ENCODE data around the gene SDR39U1.

Gene SDR39U1

DNA sequence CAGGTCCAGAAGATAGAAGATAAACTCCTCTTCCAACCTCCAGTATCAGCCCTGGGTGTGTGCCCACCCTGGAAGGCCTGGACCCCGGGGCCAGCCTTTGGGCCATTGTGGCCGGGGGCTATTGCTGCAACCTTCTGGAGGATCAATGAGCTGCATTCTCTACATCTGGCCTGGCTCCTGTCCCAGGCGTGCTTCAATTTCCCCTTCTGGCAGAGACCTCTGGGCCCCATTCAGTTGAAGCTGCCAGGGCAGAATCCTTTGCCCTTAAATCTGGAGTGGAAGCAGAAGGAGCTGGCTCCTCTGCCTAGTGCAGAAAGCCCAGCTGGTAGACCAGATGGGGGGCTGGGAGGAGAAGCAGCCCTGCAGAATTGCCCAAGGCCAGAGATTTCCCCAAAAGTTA, 33.8 kb downstream of the SDR39U1 start:
- no peak for DNase-seq

DNA sequence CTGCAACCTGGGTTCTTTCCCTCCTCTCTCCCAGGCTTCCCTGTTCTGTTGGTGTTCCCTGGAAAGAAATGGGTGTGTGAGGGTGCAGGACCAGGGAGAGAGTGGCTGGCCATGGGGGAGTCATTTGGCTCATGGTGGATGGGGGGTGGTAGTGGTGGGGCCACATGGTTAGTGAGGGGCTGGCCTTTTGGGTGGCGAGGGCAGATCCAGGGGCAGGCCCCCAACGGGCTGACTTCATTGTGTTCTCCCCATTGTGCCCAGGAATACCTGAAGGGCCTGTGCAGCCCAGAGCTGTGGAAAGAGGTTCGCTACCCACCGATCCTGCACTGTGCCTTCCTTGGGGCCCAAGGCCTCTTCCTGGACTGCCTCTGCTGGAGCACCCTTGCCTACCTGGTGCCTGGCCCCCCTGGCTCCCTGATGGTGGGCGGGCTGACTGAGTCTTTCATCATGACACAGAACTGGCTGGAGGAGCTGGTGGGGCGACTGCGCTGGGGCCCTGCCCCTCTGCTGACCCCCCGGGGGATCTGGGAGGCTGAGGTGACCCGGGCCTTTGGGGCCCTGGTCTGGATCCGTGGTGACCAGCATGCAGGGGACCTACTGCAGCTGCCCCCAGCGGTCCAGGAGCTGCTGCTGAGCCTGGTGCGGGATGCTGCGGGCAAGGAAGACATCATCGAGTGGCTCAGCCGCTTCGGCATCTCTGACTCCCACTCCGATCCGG, 34.8 kb downstream of the SDR39U1 start:
- no peak for DNase-seq

DNA sequence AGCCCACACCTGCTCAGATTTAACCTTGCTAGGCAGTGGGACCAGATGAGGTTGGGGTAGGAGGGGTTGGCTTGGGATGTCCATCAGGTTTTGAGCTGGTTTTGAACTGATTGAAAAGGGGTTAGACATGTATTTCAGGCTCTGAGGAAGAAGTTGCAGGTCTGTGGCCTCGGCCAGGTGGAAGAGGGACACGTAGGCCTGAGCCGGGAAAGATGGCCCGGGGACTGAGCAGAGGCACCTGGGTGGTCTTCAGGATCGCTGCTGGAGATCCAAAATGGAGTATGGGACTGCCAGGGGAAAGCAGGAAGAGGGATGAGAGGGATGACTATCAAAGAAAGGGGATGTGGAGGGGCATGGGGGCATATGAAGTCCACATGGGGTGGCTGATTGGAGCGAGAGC, 36.2 kb downstream of the SDR39U1 start:
- no peak for DNase-seq

DNA sequence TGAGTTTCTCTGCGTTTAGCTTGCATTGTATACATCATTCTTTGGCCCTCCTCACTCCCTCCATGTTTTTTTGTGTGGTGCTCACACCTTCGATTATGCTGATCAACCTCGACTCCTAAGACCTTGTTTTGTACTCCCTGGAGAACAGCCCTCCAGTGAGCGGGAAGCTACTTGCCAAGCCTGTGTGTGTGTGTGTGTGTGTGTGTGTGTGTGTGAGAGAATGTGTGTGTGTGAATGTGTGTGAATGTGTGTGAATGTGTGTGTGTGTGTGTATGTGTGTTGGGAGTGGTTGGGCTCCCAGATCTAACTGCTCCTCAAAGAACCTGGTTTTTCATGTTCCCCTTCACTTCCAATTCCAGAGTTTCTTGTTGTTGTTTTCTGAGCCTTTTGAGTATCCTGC, 37.8 kb downstream of the SDR39U1 start:
- DNase-seq, result no peak

DNA sequence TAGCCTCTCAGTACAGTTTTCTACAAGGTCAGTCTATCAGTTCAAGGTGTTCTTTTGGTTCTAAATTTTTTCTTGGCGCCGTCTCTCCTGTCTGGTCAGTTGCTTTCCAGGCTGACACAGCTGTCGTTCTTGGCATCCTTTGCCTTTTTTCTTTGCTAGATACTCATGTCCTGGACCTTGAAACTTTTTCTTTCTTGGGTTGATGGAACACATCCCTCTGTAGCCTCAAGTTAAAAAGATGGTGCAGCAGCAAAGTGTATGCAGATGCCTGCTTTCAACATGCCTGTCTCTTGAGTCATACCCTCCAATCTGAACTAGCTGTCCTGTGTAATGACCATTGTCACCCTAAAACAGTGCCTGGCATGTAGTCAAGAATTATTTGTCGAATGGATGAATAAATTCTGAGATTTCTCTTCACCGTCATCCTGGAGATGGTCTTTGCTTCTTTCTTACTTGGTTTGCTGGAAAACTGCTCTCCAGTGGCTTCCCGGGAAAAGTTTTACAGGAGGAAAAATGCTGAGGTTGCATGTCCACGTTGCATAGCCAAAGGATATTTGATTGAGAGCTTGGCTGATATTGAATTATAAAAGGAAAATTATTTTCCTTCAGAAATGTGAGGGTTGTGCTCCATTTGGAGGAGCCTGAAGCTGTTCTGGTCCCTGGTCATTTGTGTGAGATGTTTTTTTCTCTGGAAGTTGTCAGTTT, 39.1 kb downstream of the SDR39U1 start:
- no peak for DNase-seq

DNA sequence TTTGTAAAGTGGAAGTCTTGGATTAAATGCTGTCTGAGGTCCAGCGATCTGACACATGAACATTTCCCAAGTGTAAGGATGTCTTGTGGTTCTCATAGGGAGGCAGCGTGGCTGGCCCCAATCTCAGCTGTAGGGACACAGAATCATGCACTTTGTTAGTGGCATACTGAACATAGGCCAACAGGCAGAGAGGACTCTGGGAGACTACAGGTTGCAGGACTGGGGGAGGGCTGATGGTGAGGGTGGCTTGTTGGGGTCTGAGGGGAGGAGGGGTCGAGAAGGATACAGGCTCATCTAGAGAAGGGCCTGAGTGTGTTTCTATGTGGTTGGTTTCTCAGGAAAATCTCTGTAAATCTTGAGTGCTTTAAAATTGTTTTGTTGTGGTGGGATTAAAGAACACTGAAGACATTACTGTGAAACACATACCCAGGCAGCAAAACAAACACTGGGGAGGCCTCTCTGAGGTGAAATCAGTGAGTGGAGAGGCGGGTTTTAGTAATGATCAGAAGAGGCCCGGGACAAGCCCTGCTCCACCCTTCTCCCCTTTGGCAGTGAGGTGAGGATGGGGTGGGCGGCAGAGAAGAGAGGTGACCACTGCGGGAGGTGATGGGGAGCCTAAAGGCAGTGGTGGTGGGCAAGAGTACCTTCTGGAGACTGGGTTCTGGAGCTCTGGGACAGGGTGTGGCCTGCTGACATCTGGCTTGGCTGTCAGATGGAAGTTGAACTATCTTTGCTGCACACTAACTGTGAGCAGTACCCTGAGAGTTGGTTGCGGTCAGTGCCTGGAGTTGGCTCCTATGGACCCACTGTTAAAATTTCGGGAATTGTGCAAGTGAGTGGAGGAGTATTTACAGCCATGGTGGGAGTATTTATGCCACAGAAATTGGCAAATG, 40.5 kb downstream of the SDR39U1 start:
- no peak for DNase-seq

DNA sequence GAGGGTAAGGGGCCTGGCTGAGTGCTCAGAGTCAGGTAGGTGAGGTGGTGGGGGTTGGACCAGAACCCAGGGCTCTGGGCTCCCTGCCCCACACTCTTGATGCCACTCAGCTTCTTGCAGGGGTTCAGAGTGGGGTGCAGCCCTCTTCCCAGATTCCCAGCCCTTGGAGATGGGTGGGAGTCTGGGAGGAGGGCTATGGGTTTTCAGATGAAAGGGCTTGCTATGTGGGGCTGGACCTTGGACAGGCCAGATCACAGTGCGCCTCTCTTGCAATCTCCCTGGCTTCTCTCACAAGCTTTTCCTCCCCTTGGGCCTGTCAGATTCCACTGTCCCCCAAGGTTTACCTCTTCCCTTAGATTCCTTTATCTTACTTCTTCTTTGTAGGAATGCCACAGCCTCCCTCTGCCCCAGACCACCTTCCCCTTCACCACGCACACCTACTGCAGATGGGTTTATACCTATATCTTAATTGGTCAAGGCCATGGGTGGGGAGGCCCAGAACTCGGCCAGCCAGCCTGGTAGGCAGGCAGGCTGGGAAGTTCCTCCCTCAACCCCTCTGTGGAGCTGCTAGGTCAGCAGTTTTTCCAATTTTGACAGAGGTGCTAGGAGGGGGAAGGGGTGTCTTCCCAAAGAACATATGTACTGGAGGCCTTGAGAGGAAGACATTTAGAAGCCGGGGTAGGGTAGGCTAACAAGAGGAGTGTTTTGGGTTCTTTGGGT, 42.4 kb downstream of the SDR39U1 start:
- no peak for DNase-seq

DNA sequence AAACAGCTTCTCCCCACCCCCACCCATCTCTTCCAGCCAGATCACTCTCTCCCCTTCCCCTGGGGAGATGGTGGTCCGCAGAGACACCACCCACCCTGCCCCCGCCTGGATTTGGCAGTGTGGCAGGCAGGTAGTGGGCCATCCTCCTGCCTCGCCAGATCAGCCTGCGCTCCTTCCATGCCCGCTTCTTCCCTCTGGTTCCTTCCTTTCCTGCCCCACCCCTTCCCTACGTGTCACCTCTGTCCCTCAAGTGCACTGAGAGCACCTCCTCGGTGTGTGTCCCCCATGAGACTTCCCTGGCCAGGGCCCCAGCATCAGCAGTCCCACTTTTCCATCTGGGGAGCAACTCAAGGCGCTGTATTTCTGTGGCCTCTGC, 43.1 kb downstream of the SDR39U1 start:
- DNase-seq, result no peak

DNA sequence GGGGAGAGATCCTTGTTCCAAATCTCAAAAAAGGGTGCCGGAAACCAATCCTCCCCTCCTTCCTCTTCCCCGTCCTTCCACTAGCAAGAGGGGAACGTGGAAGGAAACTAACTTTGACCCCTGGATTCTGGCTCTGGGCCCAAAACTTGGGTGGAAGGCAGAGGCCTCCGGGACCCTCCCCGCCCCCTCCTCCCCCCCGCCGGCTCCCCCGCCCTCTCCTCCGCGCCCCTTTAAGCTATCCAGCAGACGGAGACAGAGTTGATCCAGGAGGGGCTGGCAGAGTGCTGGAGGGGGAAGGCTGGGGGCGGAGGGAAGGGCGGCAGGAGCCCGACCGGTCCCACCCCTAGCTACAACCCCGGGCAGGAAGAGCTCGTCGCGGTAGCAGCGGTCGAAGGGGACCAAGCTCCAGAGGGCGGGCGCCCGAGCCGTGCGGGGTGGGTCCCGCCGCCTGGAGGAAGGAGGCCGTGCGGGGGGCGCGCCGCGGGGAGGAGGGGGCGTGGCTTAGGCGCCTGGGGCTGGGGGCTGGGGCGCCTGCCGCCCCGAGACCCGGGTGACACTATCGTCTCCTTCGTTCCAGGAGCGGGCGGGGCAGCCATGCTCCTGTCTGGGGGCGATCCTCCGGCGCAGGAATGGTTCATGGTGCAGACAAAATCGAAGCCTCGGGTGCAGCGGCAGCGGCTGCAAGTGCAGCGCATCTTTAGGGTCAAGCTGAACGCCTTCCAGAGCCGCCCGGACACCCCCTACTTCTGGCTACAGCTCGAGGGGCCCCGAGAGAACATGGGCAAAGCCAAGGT, 43.7 kb downstream of the SDR39U1 start, which contains the start of gene NYNRIN:
Gene NYNRIN (plus strand): TSS at position 351 of the 794 bp plus-strand sequence. CDS start 244 bp downstream, at position 595.
- DNase-seq, result peak in 2 of 3 experiments; percentile 64

DNA sequence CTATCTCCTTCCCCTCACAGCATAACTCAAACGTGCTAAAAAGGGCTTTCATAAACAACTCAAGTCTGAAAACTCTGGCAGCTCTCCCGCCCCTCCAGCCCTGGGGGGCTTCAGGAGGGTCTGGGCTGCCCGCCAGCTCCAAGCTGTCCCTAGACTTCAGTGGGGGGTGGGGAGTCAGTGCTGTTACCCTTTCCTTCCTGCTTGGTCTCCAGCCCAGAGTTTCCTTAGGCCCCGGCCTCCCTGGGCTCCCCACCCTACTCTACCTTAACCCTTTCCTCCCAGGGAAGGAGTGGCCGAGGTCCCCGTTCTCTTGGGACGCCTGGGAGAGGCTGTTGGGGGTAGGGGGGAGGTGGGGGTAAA, 44.3 kb downstream of the SDR39U1 start:
- DNase-seq, result no peak

DNA sequence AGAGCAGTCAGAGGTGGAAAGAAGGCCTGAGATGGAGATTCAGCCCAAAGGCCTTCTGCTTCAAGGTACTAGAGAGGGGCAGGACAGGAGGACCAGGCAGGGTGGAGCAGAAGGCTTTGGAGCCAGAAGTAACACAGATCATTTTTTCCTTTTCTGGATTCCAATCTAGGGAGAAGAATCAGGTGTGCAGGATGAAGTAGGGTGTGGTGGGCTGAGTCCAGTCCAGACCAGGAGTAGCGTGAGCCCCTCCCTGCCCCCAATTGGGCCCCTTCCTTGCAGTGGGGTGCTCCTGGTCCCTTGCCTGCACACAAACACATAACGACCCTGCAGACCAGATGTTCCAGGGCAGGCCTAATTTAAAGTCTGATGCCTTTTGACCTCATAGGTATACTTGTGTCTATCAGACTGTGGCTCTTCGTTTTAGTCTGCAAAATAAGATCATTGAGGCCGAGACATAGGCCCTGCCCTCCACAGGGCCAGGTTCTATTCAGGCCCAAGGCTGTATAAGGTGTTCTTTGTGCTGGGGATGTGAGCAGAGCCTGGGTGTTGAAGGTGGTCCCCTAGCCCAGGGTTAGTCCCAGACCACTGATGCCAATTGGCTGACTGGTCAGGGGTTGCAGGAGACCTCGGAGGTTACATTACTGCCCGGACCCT, 44.8 kb downstream of the SDR39U1 start:
- no peak for DNase-seq

DNA sequence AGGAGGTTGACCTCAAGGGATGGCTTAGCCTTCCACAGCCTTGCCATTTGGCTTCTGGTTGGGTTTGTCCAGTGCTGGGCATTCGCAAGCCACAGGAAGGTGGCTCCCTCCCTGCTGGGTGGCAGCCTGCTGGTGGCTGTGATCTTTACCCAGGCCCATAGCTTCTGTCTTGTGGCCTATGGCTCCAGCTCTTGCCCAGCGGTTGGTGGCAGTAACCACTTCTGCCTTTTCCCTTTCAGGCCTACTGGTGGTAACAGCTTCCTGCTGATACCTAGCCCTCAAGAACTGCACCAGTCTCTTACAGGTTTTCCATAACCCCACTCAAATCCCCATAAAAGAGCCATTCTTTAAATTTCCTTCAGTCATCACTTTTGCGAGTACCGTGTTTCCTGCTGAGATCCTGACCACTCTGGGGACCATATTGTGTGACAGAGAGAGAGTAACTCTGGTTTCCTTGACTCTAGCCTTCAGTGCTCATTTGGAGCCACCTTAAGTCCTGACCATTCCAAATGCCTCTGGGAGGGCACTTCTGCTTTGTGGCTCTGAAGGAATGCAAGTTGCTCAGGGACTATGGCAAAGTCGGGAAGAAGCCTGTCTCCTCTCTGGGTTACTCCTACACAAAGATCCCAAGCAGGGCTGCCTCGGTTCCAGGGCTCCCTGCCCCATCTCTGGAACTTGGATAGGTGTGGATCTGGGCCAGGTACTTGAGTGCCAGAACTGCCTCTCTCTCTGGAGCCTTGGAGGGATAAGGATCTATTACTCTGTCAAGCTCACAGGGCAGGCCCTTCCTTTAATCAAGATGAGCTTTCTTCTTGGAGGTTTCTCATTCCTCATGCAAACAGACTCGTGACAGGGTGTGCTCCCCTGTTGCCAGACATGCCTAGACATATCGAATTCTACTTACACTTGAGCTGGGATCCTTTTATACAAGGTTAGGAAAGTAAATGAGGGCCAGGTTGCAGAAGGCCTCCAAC, 46.7 kb downstream of the SDR39U1 start:
- DNase-seq, result no peak

DNA sequence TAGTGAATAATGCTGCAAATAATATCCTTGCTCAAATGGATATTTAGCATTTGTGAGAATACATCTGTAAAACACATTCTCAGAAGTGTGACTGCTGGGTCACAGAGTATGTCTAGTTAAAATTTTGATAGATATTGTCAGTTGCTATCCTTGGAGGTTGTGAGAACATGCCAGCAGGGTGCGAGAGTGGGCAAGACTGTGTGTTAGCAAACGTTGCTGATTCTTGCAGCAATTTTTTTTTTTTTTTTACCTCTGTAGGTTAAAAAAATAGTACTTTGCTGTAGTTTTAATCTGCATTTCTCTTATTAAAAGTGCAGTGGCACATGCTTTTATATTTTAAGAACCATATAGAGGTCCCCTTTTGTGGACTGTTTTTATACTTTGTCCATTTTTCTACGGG, 48.3 kb downstream of the SDR39U1 start:
- DNase-seq, result peak in 1 of 3 experiments; percentile 17

DNA sequence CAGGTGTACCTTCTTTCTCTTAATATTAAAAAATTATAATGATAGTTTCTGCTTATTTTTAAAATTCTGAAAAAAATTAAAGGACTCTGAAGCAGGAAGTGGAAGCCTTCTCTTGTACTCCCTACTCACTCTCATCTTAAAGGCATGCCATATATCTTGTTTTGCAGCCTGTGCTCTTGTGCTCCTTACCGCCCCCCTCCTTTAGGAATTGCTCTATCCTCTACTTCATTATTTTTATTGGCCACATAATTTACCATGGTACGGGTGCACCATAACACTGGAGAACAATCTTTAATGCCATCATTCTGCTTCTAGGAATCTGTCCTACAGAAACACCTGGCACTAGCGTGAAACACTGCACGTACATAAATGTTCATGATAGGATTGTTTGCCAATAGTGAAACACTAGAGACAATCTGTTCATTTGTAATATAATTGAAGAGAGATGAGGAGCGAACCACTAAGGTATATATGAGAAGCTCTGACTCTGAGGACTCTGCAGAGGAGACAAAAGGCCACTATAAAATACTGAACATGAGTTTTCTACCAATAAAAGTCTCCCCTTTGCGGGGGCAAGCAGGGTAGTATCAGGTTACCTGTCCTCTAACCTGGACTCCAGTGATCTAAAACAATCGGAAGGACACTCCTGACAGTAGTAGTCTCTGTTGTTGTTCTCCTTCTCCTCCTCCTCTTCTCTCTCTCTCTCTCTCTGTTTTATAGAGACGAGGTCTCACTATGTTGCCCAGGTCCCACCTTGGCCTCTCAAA, 50.1 kb downstream of the SDR39U1 start:
- DNase-seq, result peak in 1 of 3 experiments; percentile 37

DNA sequence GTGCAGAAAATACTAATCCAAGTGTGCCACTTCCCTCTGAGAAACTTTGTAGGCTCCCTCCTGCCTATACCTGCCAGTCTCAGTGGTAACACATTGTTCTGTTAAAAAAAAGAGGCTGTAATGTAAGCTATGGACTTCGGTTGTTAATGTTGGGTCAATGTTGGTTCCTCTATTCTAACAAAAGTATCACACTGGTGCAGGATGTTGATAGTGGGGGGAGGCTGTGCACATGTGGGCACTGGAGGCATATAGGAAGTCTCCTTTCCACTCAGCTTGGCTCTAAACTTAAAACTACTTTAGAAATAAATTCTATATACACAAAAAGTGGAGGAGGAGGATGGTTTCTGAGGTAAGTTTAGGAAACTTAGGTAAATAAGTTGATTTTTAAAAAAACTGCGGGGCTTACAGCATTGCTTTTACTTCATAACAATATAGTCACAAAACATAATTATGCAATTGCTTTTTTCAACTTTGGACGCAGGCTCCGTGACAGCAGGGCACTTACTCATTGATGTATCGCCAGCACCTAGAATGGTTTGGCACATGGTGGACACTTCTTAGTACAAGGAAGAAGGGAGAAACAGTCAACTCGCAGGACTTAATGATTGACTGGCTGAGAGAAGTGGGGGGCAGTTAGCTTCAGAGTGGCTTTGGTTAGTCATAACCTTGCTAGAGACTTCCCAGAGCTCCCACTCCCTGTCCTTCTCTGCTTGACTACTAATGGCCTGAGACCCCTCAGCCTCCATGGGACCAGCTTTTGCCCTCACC, 51.7 kb downstream of the SDR39U1 start:
- no peak for DNase-seq
